ENCODE results near the gene EVX1.
A peak's percentile ranks its signal among the peaks of the same experiment; 100 is the strongest.

DNA sequence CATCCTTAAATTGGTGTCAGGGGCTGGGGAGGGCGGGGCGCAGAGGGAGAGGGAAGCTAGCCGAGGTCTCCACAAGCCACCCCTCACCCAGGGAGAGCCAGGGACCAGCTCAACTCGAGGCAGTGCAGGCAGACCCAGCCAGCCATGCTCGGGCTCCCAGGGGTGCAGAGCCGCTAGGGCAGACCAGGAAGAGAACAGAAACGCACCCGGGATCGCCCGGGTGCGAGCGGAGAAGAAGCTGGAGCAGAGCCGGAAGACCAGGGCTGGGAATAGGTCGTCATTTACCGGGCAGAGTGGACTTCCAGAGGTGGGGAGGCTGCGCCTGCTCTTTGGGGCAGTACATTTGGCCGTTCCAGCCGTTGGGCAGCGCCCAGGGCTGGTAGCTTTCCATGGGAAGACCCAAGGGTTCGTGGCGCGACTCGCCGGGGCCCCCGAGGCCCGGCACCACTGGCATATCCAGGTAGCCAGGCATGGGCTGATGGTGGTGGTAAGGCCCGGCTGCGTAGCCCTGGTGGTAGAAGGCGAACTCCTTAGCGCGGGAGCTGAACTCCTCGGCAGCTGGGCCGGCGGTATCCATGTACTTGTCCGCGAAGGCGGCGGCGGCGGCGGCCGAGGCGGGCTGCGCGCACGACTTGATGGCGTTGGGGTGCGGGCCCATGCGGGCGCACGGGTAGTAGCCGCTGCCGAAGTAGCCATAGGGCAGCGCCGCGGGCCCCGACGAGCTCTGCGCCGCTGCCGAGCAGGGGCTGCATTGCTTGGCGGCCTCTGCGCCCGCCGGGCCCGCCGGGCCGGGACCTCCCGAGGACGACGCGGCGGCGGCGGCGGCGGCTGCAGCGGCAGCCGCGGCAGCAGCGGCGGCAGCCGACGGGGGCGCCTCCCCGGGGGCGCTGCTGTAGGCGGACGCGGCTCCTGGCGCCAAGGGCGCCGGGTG, 43.5 kb upstream of the EVX1 start:
- peak; percentile 97 for TF ChIP-seq EZH2 (IDR thresholded peaks at IDR 0.05)
- TF ChIP-seq, protein P1, sequence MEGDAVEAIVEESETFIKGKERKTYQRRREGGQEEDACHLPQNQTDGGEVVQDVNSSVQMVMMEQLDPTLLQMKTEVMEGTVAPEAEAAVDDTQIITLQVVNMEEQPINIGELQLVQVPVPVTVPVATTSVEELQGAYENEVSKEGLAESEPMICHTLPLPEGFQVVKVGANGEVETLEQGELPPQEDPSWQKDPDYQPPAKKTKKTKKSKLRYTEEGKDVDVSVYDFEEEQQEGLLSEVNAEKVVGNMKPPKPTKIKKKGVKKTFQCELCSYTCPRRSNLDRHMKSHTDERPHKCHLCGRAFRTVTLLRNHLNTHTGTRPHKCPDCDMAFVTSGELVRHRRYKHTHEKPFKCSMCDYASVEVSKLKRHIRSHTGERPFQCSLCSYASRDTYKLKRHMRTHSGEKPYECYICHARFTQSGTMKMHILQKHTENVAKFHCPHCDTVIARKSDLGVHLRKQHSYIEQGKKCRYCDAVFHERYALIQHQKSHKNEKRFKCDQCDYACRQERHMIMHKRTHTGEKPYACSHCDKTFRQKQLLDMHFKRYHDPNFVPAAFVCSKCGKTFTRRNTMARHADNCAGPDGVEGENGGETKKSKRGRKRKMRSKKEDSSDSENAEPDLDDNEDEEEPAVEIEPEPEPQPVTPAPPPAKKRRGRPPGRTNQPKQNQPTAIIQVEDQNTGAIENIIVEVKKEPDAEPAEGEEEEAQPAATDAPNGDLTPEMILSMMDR (IDR thresholded peaks at IDR 0.05): no peak

Data from neural progenitor cell (in vitro differentiated cells).